D721Med (cell line): ENCODE data around the gene GFOD2.

ENCODE experiments used
- DNase-seq: peaks from one replicate; pipeline ENCODE4 v3.0.0; 2011; ENCODE audit warnings: low spot score; ENCODE audit not compliant: insufficient read length
- FAIRE-seq: peaks from 2 replicates; lab custom pipeline; 2011; peaks lifted over from hg19 to GRCh38; lab: Jason Lieb, UNC
- CTCF ChIP-seq: IDR thresholded peaks from 2 replicates; pipeline ENCODE4 v1.5.1; 2012; ENCODE audit warnings: mild to moderate bottlenecking, control low read depth; ENCODE audit not compliant: insufficient read depth; ENCODE audit errors: missing control alignments

GFOD2 gene

GRCh38 chr16:67663151-67663876, 55.8 kb downstream of the GFOD2 start:
- no peak for DNase-seq
- peak; percentile 24 for TF ChIP-seq CTCF
- no peak for FAIRE-seq

GRCh38 chr16:67662653-67663010, 56.5 kb downstream of the GFOD2 start:
- no peak for TF ChIP-seq CTCF
- DNase-seq, result no peak
- no peak for FAIRE-seq

GRCh38 chr16:67661886-67662652, 57.0 kb downstream of the GFOD2 start:
- TF ChIP-seq CTCF, result no peak
- no peak for DNase-seq
- FAIRE-seq, result no peak

- no peak for TF ChIP-seq CTCF
- no peak for FAIRE-seq
- DNase-seq, result no peak
Observed at GRCh38 chr16:67661101-67661761, 57.9 kb downstream of the GFOD2 start.

- DNase-seq (peak; percentile 94), FAIRE-seq (no peak)
- TF ChIP-seq CTCF, result no peak
Observed at GRCh38 chr16:67660564-67661028, 58.5 kb downstream of the GFOD2 start, which contains the start of gene PARD6A. TSS of gene PARD6A (plus strand) at chr16:67660960. CDS start at chr16:67661039, 79 bp downstream.

- no peak for TF ChIP-seq CTCF
- DNase-seq (peak; percentile 92), FAIRE-seq (no peak)
Observed at GRCh38 chr16:67659675-67660563, 59.2 kb downstream of the GFOD2 start, which contains the start of gene ACD. TSS of gene ACD (minus strand) at chr16:67660260. CDS start at chr16:67660220, 40 bp downstream.
